Ascending aorta (tissue), 2 donors: ENCODE data around the gene UBE3B. TPM values are rescaled to one million over a fixed set of nuclear protein-coding genes. Genes with fewer than 3 reads are reported as not detected.
"Not testable (repeated sequence)": the region's sequence is repeated elsewhere in the genome, so short reads cannot be mapped to it uniquely, and the experiment has no call there.

Experiments
- DNase-seq, 2 donors: peaks; one replicate each; pipeline ENCODE4 v3.0.0-alpha.2; 2019; ENCODE audit warnings: low spot score in 2 of 2
- H3K27ac ChIP-seq, 2 donors: fragments of 200-600 bp; sonication (generic); one replicate each; pipeline ENCODE4 v1.5.1; 2016 to 2017; ENCODE audit warnings: mild to moderate bottlenecking in 1 of 2
- H3K27me3 ChIP-seq: fragments of 200-600 bp; sonication (generic); one replicate; pipeline ENCODE4 v1.5.1; 2017
- H3K36me3 ChIP-seq, 2 donors: fragments of 200-600 bp; sonication (generic); one replicate each; pipeline ENCODE4 v1.5.1; 2016
- H3K4me1 ChIP-seq, 2 donors: fragments of 200-600 bp; sonication (generic); one replicate each; pipeline ENCODE4 v1.5.1; 2016 to 2017; ENCODE audit warnings: mild to moderate bottlenecking in 1 of 2
- H3K4me3 ChIP-seq, 2 donors: fragments of 200-600 bp; sonication (generic); one replicate each; pipeline ENCODE4 v1.5.1; 2016 to 2017; ENCODE audit warnings: mild to moderate bottlenecking in 1 of 2
- H3K9me3 ChIP-seq, 2 donors: fragments of 200-600 bp; sonication (generic); one replicate each; pipeline ENCODE4 v1.5.1; 2016
- CTCF ChIP-seq, 3 experiments: fragments of 200-600 bp in 2 of 3; fragments of 450-650 bp in 1 of 3; sonication (generic) in 2 of 3; IDR thresholded peaks; one replicate each; pipeline ENCODE4 v1.5.1; 2016 to 2019; ENCODE audit warnings: antibody characterized with exemption in 3 of 3, mild to moderate bottlenecking in 1 of 3, moderate library complexity in 1 of 3
- intact Hi-C: fragments of 100-400 bp; cut with DNase I; formaldehyde crosslinking; loops from one replicate; pipeline ENCODE4 v1.15.1; 2023
- total RNA-seq: library from RNA; depleted of rRNA; stranded (reverse); fragments of >200 nt; gene quantifications from one replicate; pipeline ENCODE4 v1.1.0, GENCODE V29; 2016

UBE3B gene
- total RNA-seq, 1 donor from 2014 or later, result 19.1 TPM

DNA sequence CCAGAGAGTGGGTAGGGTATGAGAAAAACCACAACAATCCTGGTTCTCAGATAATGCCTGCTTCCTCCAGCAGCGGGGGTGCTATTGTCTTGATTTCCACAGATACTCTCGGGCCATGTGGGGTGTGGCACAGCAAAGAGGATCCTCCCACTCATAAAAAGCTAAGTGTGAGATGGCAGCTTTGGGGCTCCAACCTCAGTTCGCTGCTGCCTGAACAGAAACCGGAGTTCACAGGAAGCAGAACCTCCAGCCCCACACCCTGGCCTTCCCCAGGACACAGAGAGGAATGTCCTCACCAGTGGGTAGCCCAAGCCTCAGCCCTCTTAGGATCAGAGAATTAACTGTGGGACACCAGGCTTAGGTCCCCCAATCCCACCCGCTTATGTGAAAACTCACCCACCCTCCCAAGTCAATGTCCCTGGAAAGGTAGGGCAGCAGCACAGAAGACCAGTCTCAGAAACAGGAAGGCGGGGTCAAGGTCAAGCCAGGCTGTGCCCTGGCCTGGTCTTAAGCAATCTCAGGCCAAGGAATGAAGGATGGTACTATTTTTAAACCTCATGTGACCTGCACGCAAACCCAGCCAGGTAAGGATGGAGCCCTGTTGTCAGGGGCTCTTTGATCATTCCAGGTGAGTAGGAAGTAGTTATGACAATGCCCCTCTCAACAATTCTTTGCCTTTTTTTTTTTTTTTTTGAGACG, 9.3 kb upstream of the UBE3B start:
- Histone ChIP-seq H3K9me3 (no peaks in the 10 kb centered on the region), H3K4me3 (no peak overlapping the region), H3K27ac (peak overlapping the region; percentile 96 to 99), H3K4me1 (peaks cover 41 to 75% of the 10 kb centered on the region in 2 donors), H3K27me3 (no peaks in the 10 kb centered on the region), H3K36me3 (peaks cover 32 to 36% of the 10 kb centered on the region in 2 donors)
- intact Hi-C loops, result loop anchor here (10.0 kb wide), 3 partner anchors 373 to 1163 kb away; partner anchors contain the start of genes ALKBH2, CMKLR1 and UNG
- no peak for DNase-seq
- TF ChIP-seq CTCF (IDR thresholded peaks at IDR 0.05), result no peak

GRCh38 chr12:109469517-109469916, 7.9 kb upstream of the UBE3B start:
- no peaks in the 10 kb centered on the region for H3K9me3 ChIP-seq
- TF ChIP-seq CTCF (IDR thresholded peaks at IDR 0.05), result no peak
- no peak overlapping the region for H3K4me3 ChIP-seq
- DNase-seq, result no peak
- peak overlapping the region; percentile 28 to 96 for H3K27ac ChIP-seq
- no peaks in the 10 kb centered on the region for H3K27me3 ChIP-seq
- intact Hi-C loops, result loop anchor here (10.0 kb wide), 3 partner anchors 375 to 1165 kb away; partner anchors contain the start of genes ALKBH2, CMKLR1 and UNG
- H3K4me1 ChIP-seq, result peaks cover 29 to 71% of the 10 kb centered on the region in 2 donors
- peaks cover 32 to 42% of the 10 kb centered on the region in 2 donors for H3K36me3 ChIP-seq

DNA sequence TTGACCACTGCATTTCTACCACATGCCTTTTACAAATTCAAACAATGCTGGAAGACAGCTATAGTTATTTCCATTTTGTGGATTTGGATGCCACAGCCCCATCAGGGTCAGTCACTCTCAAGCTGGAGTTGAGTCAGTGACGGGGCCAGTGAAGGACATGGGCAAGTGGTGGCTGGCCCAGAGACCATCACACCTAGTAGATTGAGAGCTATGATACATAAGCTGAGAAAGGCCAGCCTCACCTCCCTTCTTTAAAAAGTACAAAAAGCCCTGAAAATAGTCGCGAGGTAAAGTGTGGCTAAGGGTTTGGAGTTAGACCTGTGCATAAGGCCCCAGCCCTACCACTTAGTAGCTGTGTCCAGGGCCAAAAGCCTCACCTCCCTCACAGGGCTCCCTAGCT, 4.4 kb upstream of the UBE3B start:
- H3K27me3 ChIP-seq, result no peaks in the 10 kb centered on the region
- H3K4me3 ChIP-seq, result no peak overlapping the region
- no peaks in the 10 kb centered on the region for H3K9me3 ChIP-seq
- H3K27ac ChIP-seq, result peak overlapping the region; percentile 51 to 94
- intact Hi-C loops, result loop anchor here (10.0 kb wide), 3 partner anchors 102 to 318 kb away; partner anchors contain the start of genes FAM222A, MMAB and MVK
- DNase-seq, result no peak
- TF ChIP-seq CTCF (IDR thresholded peaks at IDR 0.05), result no peak
- H3K4me1 ChIP-seq, result peaks cover 8 to 51% of the 10 kb centered on the region in 2 donors
- peaks cover 13 to 20% of the 10 kb centered on the region in 2 donors for H3K36me3 ChIP-seq

- intact Hi-C loops, result loop anchor here (10.0 kb wide), 3 partner anchors 101 to 319 kb away; partner anchors contain the start of genes FAM222A, MMAB and MVK
- H3K9me3 ChIP-seq, H3K4me3 ChIP-seq, H3K27me3 ChIP-seq, DNase-seq: not testable (repeated sequence)
- H3K36me3 ChIP-seq, result peaks cover 8 to 15% of the 10 kb centered on the region in 2 donors
- peak overlapping the region; percentile 51 to 94 for H3K27ac ChIP-seq
- H3K4me1 ChIP-seq, result peaks cover 14 to 54% of the 10 kb centered on the region in 2 donors
Measured at GRCh38 chr12:109473526-109474270, 3.7 kb upstream of the UBE3B start.

GRCh38 chr12:109475121-109475520, 2.3 kb upstream of the UBE3B start:
- no peak for DNase-seq
- no peaks in the 10 kb centered on the region for H3K27me3 ChIP-seq
- peak overlapping the region; percentile 94 to 97 for H3K27ac ChIP-seq
- intact Hi-C loops, result loop anchor here (10.0 kb wide), 3 partner anchors 100 to 320 kb away; partner anchors contain the start of genes FAM222A, MMAB and MVK
- no peaks in the 10 kb centered on the region for H3K9me3 ChIP-seq
- H3K4me3 ChIP-seq, result peak overlapping the region in 1 of 2 donors; percentile 96
- H3K4me1 ChIP-seq, result peaks cover 14 to 54% of the 10 kb centered on the region in 2 donors
- no peak for TF ChIP-seq CTCF (IDR thresholded peaks at IDR 0.05)
- peaks cover 0 to 6% of the 10 kb centered on the region in 2 donors for H3K36me3 ChIP-seq
